Kidney glomerular epithelial cell (primary cell): ENCODE measurements around the gene ZNF654.
A peak's percentile ranks its signal among the peaks of the same experiment; 100 is the strongest.
"Not testable (repeated sequence)": the region's sequence is repeated elsewhere in the genome, so short reads cannot be mapped to it uniquely, and the experiment has no call there.

Experiments used
- DNase-seq: peaks from one replicate; lab custom pipeline; 2025; lab: John Stamatoyannopoulos, UW

ZNF654 gene

GRCh38 chr3:88058581-88059379 lies at the start of gene ZNF654, which contains the start of gene CGGBP1:
ZNF654 (plus strand) TSS chr3:88059255; CDS start chr3:88059320, 65 bp downstream.
CGGBP1 (minus strand) TSS chr3:88059005; CDS start chr3:88055976, 3,029 bp downstream.
- peak; percentile 99 for DNase-seq

- no peak for DNase-seq
These were observed 48.2 kb upstream of the ZNF654 start for GRCh38 chr3:88010810-88011209.

GRCh38 chr3:88013592-88013991 lies 45.5 kb upstream of the ZNF654 start:
- no peak for DNase-seq

GRCh38 chr3:88015656-88016055 lies 43.4 kb upstream of the ZNF654 start:
- DNase-seq, result not testable (repeated sequence)

GRCh38 chr3:88019024-88019423 lies 40.0 kb upstream of the ZNF654 start:
- DNase-seq, result no peak

- no peak for DNase-seq
These were observed 34.0 kb upstream of the ZNF654 start for GRCh38 chr3:88025001-88025552.

- no peak for DNase-seq
These were observed 30.2 kb upstream of the ZNF654 start for GRCh38 chr3:88028876-88029275.

GRCh38 chr3:88030210-88030609 lies 28.8 kb upstream of the ZNF654 start:
- no peak for DNase-seq

GRCh38 chr3:88031642-88032077 lies 27.4 kb upstream of the ZNF654 start:
- peak; percentile 40 for DNase-seq

- peak; percentile 43 for DNase-seq
These were observed 26.8 kb upstream of the ZNF654 start for GRCh38 chr3:88032245-88032644.

GRCh38 chr3:88033079-88033478 lies 26.0 kb upstream of the ZNF654 start:
- DNase-seq, result no peak

- no peak for DNase-seq
These were observed 25.2 kb upstream of the ZNF654 start for GRCh38 chr3:88033808-88034207.

- no peak for DNase-seq
These were observed 24.4 kb upstream of the ZNF654 start for GRCh38 chr3:88034491-88035275.

GRCh38 chr3:88036221-88036620 lies 22.8 kb upstream of the ZNF654 start:
- no peak for DNase-seq

GRCh38 chr3:88038566-88038965 lies 20.5 kb upstream of the ZNF654 start:
- peak; percentile 81 for DNase-seq

GRCh38 chr3:88040529-88040928 lies 18.5 kb upstream of the ZNF654 start:
- DNase-seq, result no peak

- DNase-seq, result no peak
These were observed 18.1 kb upstream of the ZNF654 start for GRCh38 chr3:88041005-88041404.

GRCh38 chr3:88044411-88044810 lies 14.6 kb upstream of the ZNF654 start:
- no peak for DNase-seq

- DNase-seq, result no peak
These were observed 12.3 kb upstream of the ZNF654 start for GRCh38 chr3:88046766-88047165.

GRCh38 chr3:88057630-88058305 lies 1.3 kb upstream of the ZNF654 start:
- no peak for DNase-seq

- no peak for DNase-seq
These were observed 812 bp upstream of the ZNF654 start for GRCh38 chr3:88058306-88058580.

- no peak for DNase-seq
These were observed 520 bp downstream of the ZNF654 start for GRCh38 chr3:88059380-88060170.
